HG03558 (cell line): ENCODE results near the gene MAST2.
"Not testable (repeated sequence)": the region's sequence is repeated elsewhere in the genome, so short reads cannot be mapped to it uniquely, and the experiment has no call there.

ENCODE experiments used
- ATAC-seq: cut with Tn5 transposase; IDR thresholded peaks from one replicate; pipeline ENCODE4 v1.9.1; 2021; ENCODE audit warnings: moderate number of reproducible peaks; ENCODE audit not compliant: unreplicated experiment; ENCODE audit errors: extremely low read depth

Gene MAST2

GRCh38 chr1:45929257-45929687 lies 125.9 kb downstream of the MAST2 start:
- no peak for ATAC-seq

DNA sequence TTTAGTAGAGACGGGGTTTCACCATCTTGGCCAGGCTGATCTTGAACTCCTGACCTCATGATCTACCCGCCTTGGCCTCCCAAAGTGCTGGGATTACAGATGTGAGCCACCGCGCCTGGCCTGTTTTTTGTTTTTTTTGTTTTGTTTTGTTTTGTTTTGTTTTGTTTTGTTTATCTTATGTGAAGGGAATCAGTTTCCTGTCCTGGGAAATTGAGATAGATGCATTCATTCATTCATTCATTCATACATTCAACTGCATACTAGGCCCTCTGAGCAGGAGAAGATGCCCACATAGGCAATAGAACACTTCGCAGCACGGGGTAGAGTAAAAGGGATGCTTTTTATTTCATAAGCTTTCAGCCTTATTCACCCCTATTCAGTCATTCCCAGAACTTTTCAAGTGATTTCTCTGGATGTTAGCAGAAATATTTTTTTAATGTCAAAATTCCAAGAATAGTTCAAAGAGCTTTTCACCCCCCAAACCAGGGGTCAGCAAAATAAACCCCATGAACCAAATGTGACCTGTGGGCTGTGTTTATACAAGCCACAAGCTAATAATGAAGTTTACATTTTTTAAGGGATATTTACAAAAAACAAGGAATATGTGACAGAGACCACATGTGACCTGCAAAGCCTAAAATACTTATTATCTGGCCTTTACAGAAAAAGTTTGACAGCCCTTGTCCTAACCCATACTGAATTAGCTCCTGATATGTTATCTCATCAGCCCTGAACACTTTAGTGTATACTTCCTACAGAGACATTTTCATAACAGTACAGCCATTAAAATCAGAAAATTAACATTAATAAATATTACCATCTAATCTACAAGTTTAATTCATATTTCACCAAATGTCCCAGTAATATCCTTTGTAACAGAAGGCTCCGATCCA lies 127.1 kb downstream of the MAST2 start:
- ATAC-seq: no peak

GRCh38 chr1:45932205-45932604 lies 128.8 kb downstream of the MAST2 start:
- not testable (repeated sequence) for ATAC-seq

GRCh38 chr1:45934947-45935346 lies 131.5 kb downstream of the MAST2 start:
- no peak for ATAC-seq

- ATAC-seq: no peak
Observed at GRCh38 chr1:45938029-45938428, 134.6 kb downstream of the MAST2 start.

DNA sequence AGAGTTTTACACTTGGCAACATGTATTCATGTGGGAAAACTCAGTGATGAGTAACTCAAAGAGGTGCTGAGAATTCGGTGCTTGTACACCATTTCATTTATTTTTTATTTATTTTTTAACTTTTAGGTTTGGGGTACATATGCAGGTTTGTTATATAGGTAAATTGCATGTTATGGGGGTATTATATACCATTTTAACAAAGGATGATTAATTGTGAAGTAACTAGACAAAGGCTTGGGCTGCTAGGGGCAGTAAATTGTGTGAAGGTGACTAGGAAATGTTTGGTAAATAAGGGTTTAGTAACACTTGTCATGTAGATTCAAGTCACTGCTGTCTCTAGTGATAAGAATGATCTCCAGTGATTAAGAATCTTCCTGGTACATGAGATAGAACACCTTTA lies 139.0 kb downstream of the MAST2 start:
- ATAC-seq: no peak

DNA sequence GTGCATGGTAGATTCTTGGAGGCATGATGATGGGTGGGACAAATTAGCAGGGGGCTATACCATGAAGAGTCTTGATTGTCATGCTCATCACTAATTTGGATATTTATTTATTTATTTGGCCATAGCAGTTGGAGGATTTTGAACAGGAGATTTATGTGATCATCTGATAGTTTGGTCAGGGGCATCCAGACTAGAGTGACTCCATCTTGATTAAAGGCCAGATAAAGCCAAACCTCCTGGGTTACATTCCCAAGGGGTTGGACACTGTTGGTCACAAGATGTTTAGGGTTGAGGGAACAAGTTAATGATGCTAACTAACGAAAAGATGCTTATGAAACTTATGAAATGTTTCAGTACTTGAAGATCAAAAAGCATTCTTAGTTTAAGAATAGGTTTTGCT lies 139.8 kb downstream of the MAST2 start:
- no peak for ATAC-seq

DNA sequence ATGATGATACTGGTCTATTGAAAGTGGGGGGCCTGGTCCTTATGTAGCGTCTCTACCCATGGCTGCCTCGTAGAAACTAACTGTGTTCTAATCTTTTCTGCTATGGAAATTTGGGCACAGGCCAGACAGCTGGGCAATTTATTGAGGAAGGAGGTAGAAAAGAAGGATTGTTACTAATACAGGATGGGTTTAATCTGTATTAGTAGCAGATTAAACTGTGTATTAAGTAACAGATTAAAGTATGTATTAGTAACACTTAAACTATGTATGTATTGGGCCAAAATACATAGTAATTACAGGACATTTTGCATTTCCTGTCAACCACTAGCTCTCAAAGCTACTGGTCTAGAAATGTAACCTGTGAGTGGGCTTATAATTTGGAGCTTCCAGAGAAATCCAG lies 142.0 kb downstream of the MAST2 start:
- ATAC-seq: no peak

DNA sequence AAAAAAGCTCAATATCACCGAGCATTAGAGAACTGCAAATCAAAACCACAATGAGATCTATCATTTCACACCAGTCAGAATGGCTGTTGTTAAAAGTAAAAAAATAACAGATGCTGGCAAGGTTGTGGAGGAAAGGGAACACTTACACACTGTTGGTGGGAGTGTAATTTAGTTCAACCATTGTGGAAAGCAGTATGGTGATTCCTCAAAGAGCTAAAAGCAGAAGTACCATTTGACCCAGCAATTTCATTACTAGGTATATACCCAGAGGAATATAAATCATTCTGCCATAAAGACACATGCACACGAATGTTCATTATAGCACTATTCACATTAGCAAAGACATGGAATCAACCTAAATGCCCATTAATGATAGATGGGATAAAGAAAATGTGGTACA lies 146.1 kb downstream of the MAST2 start:
- ATAC-seq: not testable (repeated sequence)

DNA sequence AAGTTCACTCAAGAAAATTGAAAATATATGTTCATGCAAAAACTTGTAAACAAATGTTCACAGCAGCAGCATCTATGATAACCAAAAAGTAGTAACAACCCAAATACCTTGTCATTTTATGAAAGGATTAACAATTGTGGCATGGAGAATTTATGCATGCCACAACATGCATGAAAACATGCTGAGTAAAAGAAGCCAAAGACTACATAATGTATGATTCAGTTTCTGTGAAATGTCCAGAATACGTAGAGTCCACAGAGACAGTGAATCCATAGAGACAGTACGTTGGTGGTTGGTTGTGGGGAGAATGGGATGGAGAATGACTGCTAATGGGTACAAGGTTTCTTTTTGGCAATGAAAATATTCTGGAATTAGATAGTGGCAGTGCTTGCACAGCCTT lies 148.7 kb downstream of the MAST2 start:
- no peak for ATAC-seq

GRCh38 chr1:45953934-45954847 lies 150.8 kb downstream of the MAST2 start:
- ATAC-seq: no peak

DNA sequence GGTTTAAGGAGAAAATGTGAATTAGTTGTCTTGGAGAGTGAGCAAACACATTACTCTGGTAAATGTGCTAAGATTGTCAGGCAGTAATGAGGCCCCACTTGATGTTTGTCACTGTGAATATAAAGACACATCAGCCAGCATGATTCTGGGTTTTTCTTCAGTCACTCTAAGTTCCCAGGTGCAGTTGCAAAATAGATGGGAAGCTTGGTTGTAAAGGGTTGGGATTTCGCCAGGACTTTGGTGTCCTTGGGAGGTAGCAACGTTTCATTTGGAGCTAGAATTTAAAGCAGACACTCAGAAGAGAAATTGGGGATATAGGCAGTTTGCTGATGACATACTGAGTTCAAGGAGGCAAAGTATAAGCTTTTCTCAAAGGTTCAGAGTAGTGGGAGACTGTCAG lies 154.3 kb downstream of the MAST2 start:
- ATAC-seq: no peak

DNA sequence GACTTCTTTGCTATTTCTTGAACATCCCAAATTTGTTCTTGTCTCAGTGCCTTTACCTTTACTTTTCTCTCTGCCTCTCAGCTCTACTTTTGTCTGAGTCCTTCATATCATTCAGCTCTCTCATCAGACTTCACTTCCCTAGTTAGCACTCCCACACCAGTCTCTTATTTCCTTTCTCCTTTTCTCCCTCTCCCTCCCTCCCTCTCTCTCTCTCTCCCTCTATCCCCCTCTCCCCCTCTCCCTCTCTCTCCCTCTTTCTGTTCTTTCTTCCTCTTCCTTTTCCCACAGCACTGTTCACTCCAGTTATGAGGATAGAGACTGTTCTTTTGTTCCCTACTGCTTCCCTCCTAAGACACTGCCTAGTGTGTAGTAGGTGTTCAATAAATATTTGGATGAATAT lies 154.9 kb downstream of the MAST2 start:
- no peak for ATAC-seq

GRCh38 chr1:45960930-45961715 lies 157.7 kb downstream of the MAST2 start:
- no peak for ATAC-seq

- ATAC-seq: not testable (repeated sequence)
Observed at GRCh38 chr1:45961936-45962335, 158.5 kb downstream of the MAST2 start.

DNA sequence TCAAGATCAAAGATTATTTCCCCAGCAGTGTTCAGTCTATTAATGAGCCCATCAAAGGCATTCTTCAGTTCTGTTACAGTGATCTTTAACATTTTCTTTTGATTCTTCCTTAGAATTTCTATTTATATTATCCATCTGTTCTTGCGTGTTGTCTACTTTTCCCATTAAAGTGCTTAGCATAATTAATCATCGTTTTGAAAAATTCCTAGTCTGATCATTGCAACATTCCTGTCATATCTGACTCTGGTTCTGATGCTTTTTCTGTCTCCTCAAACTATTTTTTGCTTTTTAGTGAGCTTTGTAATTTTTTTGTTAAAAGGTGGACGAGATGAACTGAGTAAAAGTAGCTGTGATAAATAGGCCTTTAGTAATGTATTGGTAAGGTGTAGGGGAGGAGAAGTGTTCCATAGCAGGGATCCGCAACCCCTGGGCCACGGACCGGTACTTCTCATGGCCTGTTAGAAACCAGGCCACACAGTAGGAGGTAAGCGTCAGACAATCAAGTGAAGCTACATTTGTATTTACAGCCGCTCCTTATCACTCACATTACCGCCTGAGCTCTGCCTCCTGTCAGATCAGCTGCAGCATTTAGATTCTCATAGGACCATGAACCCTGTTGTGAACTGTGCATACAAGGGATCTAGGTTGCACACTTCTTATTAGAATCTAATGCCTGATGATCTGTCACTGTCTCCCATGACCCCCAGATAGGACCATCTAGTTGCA lies 165.7 kb downstream of the MAST2 start:
- no peak for ATAC-seq

DNA sequence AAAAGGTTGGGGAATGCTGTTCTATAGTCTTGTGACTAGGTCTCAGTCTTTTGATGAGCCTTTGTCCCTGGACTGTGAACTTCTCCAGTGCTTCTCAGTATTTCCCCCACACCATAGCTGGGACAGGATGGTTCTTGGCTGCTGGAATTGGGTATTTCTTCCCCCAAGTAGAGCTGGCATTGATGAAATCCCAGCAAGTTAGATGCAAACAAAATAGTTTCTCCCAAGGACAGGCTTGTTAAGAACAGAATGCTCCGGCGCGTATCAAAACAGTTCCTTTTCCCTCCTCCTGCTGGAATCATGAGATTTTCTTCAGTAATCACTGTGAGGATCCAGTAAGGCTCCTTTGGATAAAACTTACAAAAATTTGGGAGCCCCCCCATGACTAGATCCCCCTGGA lies 166.5 kb downstream of the MAST2 start:
- no peak for ATAC-seq

DNA sequence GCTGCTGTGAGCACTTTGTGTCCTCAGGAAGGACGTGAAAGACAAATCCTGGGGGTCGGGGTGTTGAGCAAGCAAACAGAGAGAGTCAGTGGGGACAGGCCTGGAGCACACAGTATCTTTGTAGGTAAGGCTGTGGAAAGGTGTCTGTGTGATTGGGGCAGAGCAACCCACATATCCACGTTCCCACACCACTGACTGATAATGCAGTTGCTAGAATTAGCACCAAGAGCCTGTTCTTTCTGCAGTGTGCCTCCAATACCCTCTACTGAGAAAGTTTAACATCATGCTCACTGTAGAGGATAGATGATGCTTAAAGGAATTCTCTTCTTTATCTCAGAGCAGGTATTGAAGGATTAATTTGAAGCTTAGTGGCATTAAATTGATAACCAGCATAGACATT lies 167.9 kb downstream of the MAST2 start:
- ATAC-seq: no peak

DNA sequence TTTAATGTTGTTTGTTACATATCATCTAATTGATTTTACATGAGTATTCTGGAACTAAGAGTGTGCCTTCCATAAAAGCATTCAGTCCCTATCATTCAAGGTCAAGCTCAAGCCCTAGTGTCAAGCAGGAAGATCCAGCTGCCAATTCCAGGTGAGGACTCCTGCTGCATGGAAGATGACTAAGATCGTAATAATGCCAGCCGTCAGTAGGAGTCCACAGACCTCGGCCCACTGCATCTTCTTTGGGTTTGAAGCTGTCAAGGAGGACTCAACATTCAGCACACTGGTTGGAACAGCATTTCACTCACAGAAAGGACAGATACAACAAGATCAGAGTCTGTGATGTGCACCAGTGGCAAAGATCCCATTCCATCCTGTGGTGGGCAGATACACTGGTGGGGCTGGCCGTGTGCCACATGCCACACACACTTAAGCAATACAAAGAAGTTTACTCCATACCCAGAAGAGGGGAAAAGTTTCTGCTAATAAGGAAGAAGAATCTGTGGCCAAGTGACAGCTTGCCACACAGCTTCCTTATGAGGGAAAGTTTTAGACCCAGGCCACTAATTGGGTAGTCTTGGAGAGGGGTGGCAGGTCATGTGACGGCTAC lies 168.6 kb downstream of the MAST2 start:
- ATAC-seq: no peak
